ENCODE data around the gene PTRH1. TPM values are rescaled to one million over a fixed set of nuclear protein-coding genes. Genes with fewer than 3 reads are reported as not detected.

The PTRH1 gene
- total and polyA plus RNA-seq, 2 of the 4 experiments (the other 2 are of a cell fraction): 5.4 to 14.8 TPM

- no peak overlapping the region for H4K91ac ChIP-seq (ENCODE audit: insufficient read depth, low read depth, low read length)
- no peak overlapping the region for H3K56ac ChIP-seq (ENCODE audit: extremely low read depth, insufficient read depth, low read length)
- no peak overlapping the region for H3K27ac ChIP-seq (ENCODE audit: insufficient read depth, low read length)
- no peak overlapping the region for H2AK9ac ChIP-seq (replicated peaks; ENCODE audit: low read depth, low read length, poor library complexity)
- no TSS peak for BruUV-seq (replicated peaks)
- ATAC-seq (ENCODE audit: low read depth): no peak
- H2BK15ac ChIP-seq (ENCODE audit: low read depth, low read length): no peak overlapping the region
- no peak overlapping the region for H3K4me3 ChIP-seq (ENCODE audit: insufficient read depth, low read depth, low read length)
- no peak overlapping the region for H4K8ac ChIP-seq (ENCODE audit: low read depth in 2 of 2, low read length in 2 of 2)
- no peak overlapping the region for H2AK5ac ChIP-seq (ENCODE audit: low read depth, low read length)
- H3K9me3 ChIP-seq (ENCODE audit: control insufficient read depth, insufficient read depth, low read length): no peaks in the 10 kb centered on the region
- H3K14ac ChIP-seq (replicated peaks; ENCODE audit: low read depth, low read length): no peak overlapping the region
- H4K20me1 ChIP-seq (ENCODE audit: insufficient read depth, low read length): peaks cover 6% of the 10 kb centered on the region; the same call in 1 of the 2 replicates
- no peak overlapping the region for H3K18ac ChIP-seq (ENCODE audit: low read depth, low read length)
- no peaks in the 10 kb centered on the region for H3K4me1 ChIP-seq (ENCODE audit: control insufficient read depth, insufficient read depth, low read length)
- CTCF ChIA-PET: no interaction called here
- no peak overlapping the region for H4K5ac ChIP-seq (ENCODE audit: low read depth, low read length)
- no peak overlapping the region for H2BK5ac ChIP-seq (ENCODE audit: low read depth, low read length, poor library complexity, severe bottlenecking)
- peaks cover 52% of the 10 kb centered on the region for H3K27me3 ChIP-seq (ENCODE audit: control insufficient read depth, insufficient read depth, low read length)
- H3K36me3 ChIP-seq (ENCODE audit: control insufficient read depth, insufficient read depth, low read length): no peaks in the 10 kb centered on the region
- H3K4me2 ChIP-seq (ENCODE audit: low read depth, low read length): no peak overlapping the region
- H2AFZ ChIP-seq (replicated peaks; ENCODE audit: low read length, poor library complexity): no peak overlapping the region
- H3K9ac ChIP-seq (ENCODE audit: low read depth, low read length): no peak overlapping the region
- dilution Hi-C loops (cut with HindIII; ENCODE audit: low sequenced_read_pairs, unreplicated experiment): no loop called here
- H2BK20ac ChIP-seq (ENCODE audit: low read depth, low read length): no peak overlapping the region
- no peaks in the 10 kb centered on the region for H3K79me1 ChIP-seq (ENCODE audit: low read depth in 1 of 2, low read length in 2 of 2)
- intact Hi-C loops (cut with micrococcal nuclease): no loop called here
- no peak for DNase-seq
- H3K4ac ChIP-seq (ENCODE audit: low read depth, low read length): no peak overlapping the region
- H3K23ac ChIP-seq (ENCODE audit: low read depth, low read length): no peak overlapping the region
- in situ Hi-C loops (cut with MboI; ENCODE audit: low sequenced_read_pairs): no loop called here
- H3K9me1 ChIP-seq (ENCODE audit: insufficient read depth, low read length): peaks cover 3% of the 10 kb centered on the region; the same call in 1 of the 2 replicates
- H2BK120ac ChIP-seq (ENCODE audit: low read depth, low read length): no peak overlapping the region
- WGBS, 2 experiments (ENCODE audit: extremely low coverage in 2 of 2, insufficient read length in 1 of 2): 28% methylated on average over 18 of the region's 61 CpGs; no CpG with 5 or more reads in 1 of the 2 experiments
- POLR2A ChIA-PET (ENCODE audit: unreplicated experiment): no interaction called here
- TF ChIP-seq MXI1 (IDR thresholded peaks at IDR 0.05; ENCODE audit: borderline replicate concordance, low read depth, low read length) (no peak), POLR2A (IDR thresholded peaks at IDR 0.05; ENCODE audit: low read depth, low read length) (no peak), MAZ (IDR thresholded peaks at IDR 0.05; ENCODE audit: borderline replicate concordance, low read depth, low read length) (no peak), CHD1 (IDR thresholded peaks at IDR 0.05; ENCODE audit: low read depth, low read length) (no peak), RFX5 (IDR thresholded peaks at IDR 0.05; ENCODE audit: low read depth, low read length) (no peak), ELK1 (IDR thresholded peaks at IDR 0.05; ENCODE audit: borderline replicate concordance, low read depth, low read length) (no peak), NFE2L2 (IDR thresholded peaks at IDR 0.05; ENCODE audit: low read depth, low read length) (no peak)
Observed at GRCh38 chr9:127755061-127756060, 39.9 kb upstream of the PTRH1 start.

All from IMR-90 (cell line).